HFFc6 (cell line): Measurements from ENCODE around the gene SLC2A4RG. TPM values are rescaled to one million over a fixed set of nuclear protein-coding genes. Genes with fewer than 3 reads are reported as not detected.

Source experiments
- DNase-seq: peaks from one replicate; pipeline ENCODE4 v3.0.0-alpha.2; 2018
- H3K27ac Mint-ChIP-seq: 2 replicates; pipeline ENCODE4 v1.8.0; 2020; ENCODE audit warnings: mild to moderate bottlenecking, mixed read lengths
- H3K27me3 Mint-ChIP-seq: 2 replicates; pipeline ENCODE4 v1.8.0; 2021; ENCODE audit warnings: mild to moderate bottlenecking, moderate library complexity, mixed read lengths; ENCODE audit not compliant: insufficient read depth
- H3K36me3 Mint-ChIP-seq: 2 replicates; pipeline ENCODE4 v1.8.0; 2021; ENCODE audit warnings: low read depth, mixed read lengths
- H3K4me1 Mint-ChIP-seq: 2 replicates; pipeline ENCODE4 v1.8.0; 2020; ENCODE audit warnings: low read depth, mixed read lengths
- H3K4me3 Mint-ChIP-seq: 2 replicates; pipeline ENCODE4 v1.8.0; 2020; ENCODE audit warnings: mild to moderate bottlenecking, moderate library complexity, mixed read lengths
- H3K9me3 Mint-ChIP-seq: 2 replicates; pipeline ENCODE4 v1.8.0; 2020; ENCODE audit warnings: mild to moderate bottlenecking, mixed read lengths
- CTCF ChIP-seq: fragments of 200-600 bp; sonication (generic); IDR thresholded peaks from 2 replicates; pipeline ENCODE4 v1.5.0; 2021; ENCODE audit warnings: antibody characterized with exemption, mild to moderate bottlenecking
- total RNA-seq, 6 experiments: library from RNA; stranded (reverse); fragmentation: NEBNext Ultra II Directional; extraction: Animal tissue kit (Norgen Biotek cat#: 25700); gene quantifications; 2 replicates in 1 of 6; 3 replicates in 5 of 6; pipeline ENCODE4 v1.2.3, GENCODE V29; 2021

Gene SLC2A4RG
- total RNA-seq, 6 experiments from 2014 or later: 89.6 to 122 (median 102) TPM

- TF ChIP-seq CTCF: no peak
- no peak overlapping the region for H3K27ac Mint-ChIP-seq
- H3K4me3 Mint-ChIP-seq: no peak overlapping the region
- no peak for DNase-seq
- no peaks in the 10 kb centered on the region for H3K9me3 Mint-ChIP-seq
- H3K27me3 Mint-ChIP-seq: peaks cover 3% of the 10 kb centered on the region
- no peaks in the 10 kb centered on the region for H3K36me3 Mint-ChIP-seq
- H3K4me1 Mint-ChIP-seq: no peaks in the 10 kb centered on the region
These were observed 50.4 kb downstream of the SLC2A4RG start for GRCh38 chr20:63789836-63790571.

DNA sequence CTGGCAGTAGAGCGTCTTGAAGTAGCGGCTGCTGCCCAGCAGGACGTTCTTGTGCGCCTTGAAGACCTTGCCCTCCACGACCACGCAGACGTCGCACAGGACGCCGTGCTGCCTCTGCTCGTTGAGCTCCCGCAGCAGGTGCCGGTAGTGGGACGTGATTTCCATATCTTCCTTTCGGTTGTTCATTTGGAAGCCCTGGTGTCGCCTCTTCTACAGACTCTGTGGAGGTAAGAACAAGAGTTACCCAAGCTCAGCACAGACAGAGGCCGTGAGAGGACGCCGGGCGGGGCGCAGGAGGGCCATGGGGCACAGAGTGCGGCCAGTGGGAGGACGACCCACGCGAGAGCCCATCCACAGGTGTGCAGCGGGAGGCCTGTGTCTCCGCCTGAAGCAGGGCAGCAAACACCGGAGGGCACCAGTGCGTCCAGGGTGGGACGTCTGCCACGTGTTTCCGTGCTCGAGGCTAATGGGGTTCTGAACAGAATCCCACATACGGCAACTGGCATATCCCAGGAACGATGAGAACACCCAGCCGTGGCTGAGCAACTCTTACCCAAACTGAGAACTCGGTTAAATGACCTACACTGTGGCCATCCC lies 51.1 kb downstream of the SLC2A4RG start:
- no peak for DNase-seq
- Mint-ChIP-seq H3K27ac (no peak overlapping the region), H3K36me3 (no peaks in the 10 kb centered on the region), H3K27me3 (peaks cover 3% of the 10 kb centered on the region), H3K4me3 (no peak overlapping the region), H3K9me3 (no peaks in the 10 kb centered on the region), H3K4me1 (no peaks in the 10 kb centered on the region)
- no peak for TF ChIP-seq CTCF

- H3K9me3 Mint-ChIP-seq: no peaks in the 10 kb centered on the region
- no peak for TF ChIP-seq CTCF
- DNase-seq: no peak
- no peaks in the 10 kb centered on the region for H3K36me3 Mint-ChIP-seq
- peaks cover 3% of the 10 kb centered on the region for H3K27me3 Mint-ChIP-seq
- H3K4me3 Mint-ChIP-seq: no peak overlapping the region
- no peaks in the 10 kb centered on the region for H3K4me1 Mint-ChIP-seq
- H3K27ac Mint-ChIP-seq: no peak overlapping the region
These were observed 52.1 kb downstream of the SLC2A4RG start for GRCh38 chr20:63791497-63792156.

- TF ChIP-seq CTCF: no peak
- Mint-ChIP-seq H3K27ac (no peak overlapping the region), H3K4me1 (no peaks in the 10 kb centered on the region), H3K36me3 (no peaks in the 10 kb centered on the region), H3K9me3 (no peaks in the 10 kb centered on the region), H3K4me3 (no peak overlapping the region), H3K27me3 (peaks cover 3% of the 10 kb centered on the region)
- DNase-seq: no peak
These were observed 53.3 kb downstream of the SLC2A4RG start for GRCh38 chr20:63792866-63793265.

Other genes with a start within 250 kb of the SLC2A4RG start
- 1 to 10 TPM; 1.1 to 7.2 (median 1.7) TPM for gene EEF1A2, start 240.7 kb upstream of the SLC2A4RG start, total RNA-seq
- 100 to 1,000 TPM; 388 to 518 (median 443) TPM for gene PPDPF, start 219.0 kb upstream of the SLC2A4RG start, total RNA-seq
- gene PTK6, start 202.4 kb upstream of the SLC2A4RG start, total RNA-seq: under 1 TPM in 2 of 6 experiments, not detected in 4; 0.07 TPM
- not detected for gene SRMS, start 192.0 kb upstream of the SLC2A4RG start, total RNA-seq
- gene FNDC11, start 185.6 kb upstream of the SLC2A4RG start, total RNA-seq: not detected
- gene HELZ2, start 165.5 kb upstream of the SLC2A4RG start, total RNA-seq: 10 to 100 TPM; 14.7 to 20.4 (median 16.5) TPM
- gene GMEB2, start 112.7 kb upstream of the SLC2A4RG start, total RNA-seq: 10 to 100 TPM; 10.9 to 12.4 (median 12.0) TPM
- gene STMN3, start 86.4 kb upstream of the SLC2A4RG start, total RNA-seq: 1 to 10 TPM in 5 of 6 experiments, under 1 TPM in 1; 0.77 to 3.2 (median 1.5) TPM
- gene RTEL1, start 81.5 kb upstream of the SLC2A4RG start, total RNA-seq: 10 to 100 TPM; 19.0 to 26.8 (median 22.7) TPM
- gene TNFRSF6B, start 43.1 kb upstream of the SLC2A4RG start, total RNA-seq: 1 to 10 TPM in 3 of 6 experiments, under 1 TPM in 3; 0.33 to 1.8 (median 1.1) TPM
- gene ARFRP1, start 31.8 kb upstream of the SLC2A4RG start, total RNA-seq: 10 to 100 TPM; 35.1 to 44.2 (median 37.4) TPM
- gene ZGPAT, start 31.7 kb upstream of the SLC2A4RG start, total RNA-seq: 10 to 100 TPM; 18.3 to 22.9 (median 19.6) TPM
- gene LIME1, start 3.1 kb upstream of the SLC2A4RG start, total RNA-seq: 1 to 10 TPM; 3.4 to 6.1 (median 4.6) TPM
- gene ZBTB46, start 91.5 kb downstream of the SLC2A4RG start, total RNA-seq: 1 to 10 TPM in 2 of 6 experiments, under 1 TPM in 4; 0.38 to 1.1 (median 0.64) TPM
- gene ABHD16B, start 121.7 kb downstream of the SLC2A4RG start, total RNA-seq: not detected
- gene TPD52L2, start 125.5 kb downstream of the SLC2A4RG start, total RNA-seq: 100 to 1,000 TPM; 161 to 196 (median 169) TPM
- gene DNAJC5, start 155.3 kb downstream of the SLC2A4RG start, total RNA-seq: 10 to 100 TPM; 52.0 to 65.8 (median 56.2) TPM
- 10 to 100 TPM; 17.2 to 21.7 (median 19.4) TPM for gene UCKL1, start 216.6 kb downstream of the SLC2A4RG start, total RNA-seq
- gene ZNF512B, start 230.2 kb downstream of the SLC2A4RG start, total RNA-seq: 10 to 100 TPM; 20.7 to 26.1 (median 21.4) TPM
- gene SAMD10, start 239.9 kb downstream of the SLC2A4RG start, total RNA-seq: 1 to 10 TPM; 1.3 to 3.0 (median 2.1) TPM
- gene PRPF6, start 241.4 kb downstream of the SLC2A4RG start, total RNA-seq: 10 to 100 TPM; 70.7 to 73.2 (median 72.9) TPM